Forelimb muscle (tissue), 1 donor: ENCODE data around the gene KRT6C. TPM values are rescaled to one million over a fixed set of nuclear protein-coding genes. Genes with fewer than 3 reads are reported as not detected.
"Not testable (repeated sequence)": the region's sequence is repeated elsewhere in the genome, so short reads cannot be mapped to it uniquely, and the experiment has no call there.

Experiments used
- DNase-seq: peaks from one replicate; pipeline ENCODE4 v3.0.0-alpha.2; 2013; ENCODE audit warnings: low read depth
- polyA plus RNA-seq: library from polyadenylated mRNA; unstranded; fragments of 120-200 nt; gene quantifications from one replicate; pipeline ENCODE4 v1.2.1, GENCODE V29; 2013; ENCODE audit not compliant: insufficient read length

The KRT6C gene
- polyA plus RNA-seq, 1 donor: not detected

DNA sequence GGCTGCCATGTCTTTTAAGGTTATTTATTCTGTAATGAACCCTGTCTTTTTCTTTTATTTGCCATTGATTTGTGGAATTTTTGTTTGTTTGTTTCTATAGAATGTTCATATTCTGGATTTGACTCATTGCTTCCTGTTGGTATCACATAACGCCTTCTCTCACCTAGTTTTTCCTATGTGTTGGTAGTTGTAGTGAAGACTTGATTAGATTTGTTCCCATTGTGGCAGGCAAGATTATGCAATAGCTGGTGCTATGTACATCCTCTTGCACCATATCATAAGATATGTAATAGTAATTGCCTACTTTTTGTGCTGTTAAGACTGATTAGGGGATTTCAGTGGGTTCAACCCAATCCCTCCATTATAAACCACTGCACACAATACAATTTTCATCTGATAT is 17.8 kb downstream of the KRT6C start:
- DNase-seq: no peak

DNA sequence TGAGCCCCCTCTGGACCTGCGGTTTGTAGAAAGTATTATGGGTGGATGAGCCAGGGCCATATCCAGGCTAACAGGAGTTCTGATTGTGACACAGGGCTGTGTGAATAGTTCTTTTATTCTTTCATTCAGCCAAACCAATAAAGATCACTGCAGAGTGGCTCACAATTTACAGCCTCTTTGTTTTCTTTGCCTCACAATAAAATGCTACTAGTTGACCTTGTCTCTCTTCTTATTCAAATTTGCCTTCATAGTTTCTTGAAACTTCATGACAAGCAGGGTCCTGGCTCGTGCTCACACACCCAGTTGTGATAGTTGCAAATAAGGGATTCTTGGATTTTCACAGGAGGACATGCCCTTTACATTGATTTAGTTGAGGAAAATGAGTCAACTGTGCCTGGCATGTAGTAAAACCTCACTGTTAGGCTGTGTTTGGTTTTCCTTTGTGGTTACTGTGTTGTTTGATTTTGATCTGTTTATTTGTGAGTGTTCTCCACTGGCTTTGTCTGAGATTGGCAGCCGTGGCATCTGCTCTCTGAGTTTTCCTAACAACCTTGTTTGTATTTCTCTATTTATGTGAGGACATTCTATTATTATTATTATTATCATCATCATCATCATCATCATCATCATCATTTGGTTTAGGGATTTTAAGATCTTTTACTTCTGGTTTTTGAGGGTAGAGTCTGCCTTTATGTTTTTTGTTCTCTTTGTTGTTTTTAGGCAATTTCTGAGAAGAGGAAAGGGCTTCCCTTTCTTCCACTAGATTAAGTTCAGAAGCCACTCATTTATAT is 19.0 kb downstream of the KRT6C start:
- no peak for DNase-seq

DNA sequence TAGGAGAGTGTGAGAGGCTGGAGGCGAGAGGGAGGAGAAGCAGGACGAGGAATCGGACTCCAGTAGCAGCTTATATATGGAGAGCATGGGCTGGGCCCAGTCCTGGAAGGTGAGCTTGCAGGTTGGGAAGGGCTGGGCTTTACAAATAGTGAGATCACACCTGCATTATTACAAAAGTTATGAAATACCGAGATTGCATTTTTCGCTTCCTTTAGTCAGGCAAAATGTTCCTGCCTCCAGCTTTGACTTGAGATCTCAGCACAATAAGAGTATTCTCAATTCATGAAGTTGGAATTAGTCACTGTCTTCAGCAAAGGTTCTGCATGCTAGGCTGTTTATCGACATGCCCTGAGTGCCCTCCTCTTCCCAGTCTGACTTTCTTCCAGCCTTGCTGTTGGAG is 21.5 kb downstream of the KRT6C start, which contains the start of gene KRT6B:
KRT6B (minus strand) TSS at position 46 of the 400 bp plus-strand sequence. CDS start 68 bp downstream, outside the sequence.
- no peak for DNase-seq

DNA sequence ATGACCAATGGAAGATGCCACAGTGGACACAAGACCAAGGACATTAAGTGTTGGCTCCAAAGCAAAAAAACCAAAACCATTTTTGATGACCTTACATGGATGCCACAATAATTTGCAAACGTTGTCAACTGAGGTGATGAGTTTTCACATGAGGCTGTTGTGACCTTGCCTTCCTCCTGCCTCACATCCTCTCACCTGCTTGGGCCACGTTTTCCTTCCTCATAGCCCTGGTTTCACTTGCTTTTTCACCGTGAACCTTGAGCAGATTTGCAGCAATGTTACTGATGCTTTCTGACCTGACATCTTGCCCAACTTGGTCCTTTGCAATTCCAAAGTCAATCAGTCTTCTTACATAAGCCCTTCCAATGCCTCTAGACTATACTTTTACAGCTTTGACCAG is 25.4 kb downstream of the KRT6C start:
- no peak for DNase-seq

DNA sequence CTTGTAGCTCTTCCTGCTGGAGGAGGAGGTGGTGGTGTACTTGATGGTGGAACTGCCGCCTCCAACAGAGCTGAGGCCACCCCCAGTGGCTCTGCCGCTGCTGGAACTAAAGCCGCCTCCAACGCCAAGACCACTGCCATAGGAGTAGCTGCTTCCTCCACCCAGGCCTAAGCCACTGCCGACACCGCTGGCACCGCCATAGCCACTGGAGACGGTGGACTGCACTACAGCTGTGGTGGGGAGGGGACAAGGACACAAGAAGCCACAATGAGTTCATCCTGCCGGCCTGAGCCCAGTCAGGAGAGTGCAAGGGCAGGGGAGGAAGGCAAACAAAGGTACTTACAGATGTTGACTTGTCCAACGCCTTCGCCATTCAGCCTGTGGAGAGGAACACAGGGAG is 26.4 kb downstream of the KRT6C start:
- not testable (repeated sequence) for DNase-seq

DNA sequence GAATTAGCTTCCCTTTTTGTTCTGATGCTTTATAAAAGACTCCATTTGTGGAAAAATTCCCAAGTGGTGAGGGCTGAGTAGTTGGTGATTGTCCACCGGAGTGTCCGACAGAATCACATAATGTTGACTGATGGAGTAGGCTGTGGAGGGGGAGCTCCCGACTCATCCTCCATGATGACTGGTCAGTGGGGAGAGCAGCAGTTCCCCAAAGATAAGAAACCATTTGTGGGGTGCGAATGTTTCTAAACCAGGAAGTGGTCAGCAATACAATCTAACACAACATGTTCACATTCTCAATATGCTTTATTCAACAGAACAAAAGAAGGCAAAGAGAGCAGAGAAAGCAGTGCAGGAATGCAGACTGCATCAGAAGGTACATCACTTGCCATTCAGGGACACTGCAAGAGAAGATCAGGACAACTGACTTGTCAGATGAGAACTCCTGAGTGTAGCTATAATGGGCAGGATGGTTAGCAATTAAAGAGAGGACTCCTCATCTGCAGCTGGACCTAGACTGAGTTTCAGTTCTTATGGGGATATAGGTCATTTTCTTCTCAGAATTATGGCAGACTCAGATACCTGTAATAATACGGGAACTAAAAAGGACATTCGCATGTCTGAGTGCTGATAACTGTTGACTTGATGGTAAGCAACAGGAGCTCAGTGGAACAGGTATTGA is 27.1 kb downstream of the KRT6C start:
- DNase-seq: no peak

DNA sequence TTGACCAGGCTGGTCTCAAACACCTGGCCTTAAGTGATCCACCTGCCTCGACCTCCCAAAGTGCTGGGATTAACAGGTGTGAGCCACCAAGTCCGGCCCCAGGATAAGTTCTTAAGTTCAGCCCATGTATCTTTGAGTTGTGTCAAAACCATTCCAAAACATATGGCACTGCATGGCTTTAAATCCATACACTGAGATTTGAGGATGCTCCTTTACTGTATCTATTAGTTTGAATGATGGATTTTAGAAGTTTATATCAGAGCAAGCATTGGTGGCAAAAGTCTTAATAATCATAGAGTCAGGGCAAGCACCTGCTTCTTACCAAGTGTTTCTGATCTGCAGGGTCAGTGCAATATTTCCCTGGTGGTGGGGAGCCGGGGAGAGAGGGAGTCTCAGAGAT is 27.7 kb downstream of the KRT6C start:
- no peak for DNase-seq

DNA sequence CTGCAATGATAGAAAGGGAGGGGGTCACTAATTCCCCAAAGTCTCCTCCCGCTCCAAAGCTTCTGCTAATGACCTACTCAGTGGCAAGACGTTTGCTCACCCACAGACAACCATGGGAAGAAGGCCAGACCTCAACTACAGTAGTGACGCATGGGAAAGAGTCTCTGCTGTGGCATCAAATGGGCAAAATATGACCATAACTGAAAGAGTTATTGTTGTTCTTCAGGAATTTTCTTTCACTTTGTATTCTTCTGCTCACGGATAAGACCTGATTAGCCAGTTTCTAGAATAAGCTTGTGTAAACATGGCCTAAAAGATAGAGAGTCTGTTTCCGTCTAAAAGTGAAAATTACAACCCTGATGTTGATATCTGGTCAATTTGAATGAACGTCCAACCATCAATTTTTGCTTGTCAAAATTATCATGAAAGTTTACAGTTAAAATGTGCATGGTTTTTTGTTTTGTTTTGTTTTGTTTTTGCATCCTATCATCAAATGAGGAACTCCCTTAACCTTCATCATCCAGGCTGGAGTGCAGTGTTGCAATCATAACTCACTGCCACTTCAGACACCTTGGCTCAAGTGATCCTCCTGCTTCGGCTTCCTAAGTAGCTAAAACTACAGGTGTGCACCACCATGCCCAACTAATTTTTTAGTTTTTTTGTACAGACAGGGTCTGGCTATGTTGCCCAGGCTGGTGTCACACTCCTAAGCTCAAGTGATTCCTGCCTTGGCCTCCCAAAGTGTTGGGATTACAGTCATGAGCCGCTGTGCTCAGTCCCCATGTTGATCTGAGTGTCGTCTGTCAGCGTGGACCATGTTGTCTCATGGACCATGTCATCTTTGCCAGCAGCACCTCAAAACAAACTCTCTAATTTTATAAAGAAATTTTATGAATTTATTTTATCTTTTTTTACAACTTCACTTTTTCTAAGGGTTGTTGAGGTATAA is 28.7 kb downstream of the KRT6C start:
- no peak for DNase-seq

DNA sequence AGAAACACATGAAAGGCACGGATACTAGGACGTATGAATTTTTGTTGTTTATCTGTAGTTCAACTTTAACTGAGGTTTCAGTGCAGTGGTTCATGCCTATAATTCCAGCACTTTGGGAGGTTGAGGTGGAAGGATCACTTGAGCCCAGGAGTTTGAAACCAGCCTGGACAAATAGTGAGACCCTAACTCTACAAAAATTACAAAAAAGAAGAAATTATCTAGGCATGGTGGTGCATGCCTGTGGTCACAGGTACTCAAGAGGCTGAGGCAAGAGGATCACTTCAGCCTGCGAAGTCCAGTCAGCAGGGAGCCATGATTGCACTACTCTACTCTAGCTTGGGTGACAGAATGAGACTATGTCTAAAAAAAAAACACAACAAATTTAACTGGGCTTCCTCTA is 29.6 kb downstream of the KRT6C start:
- DNase-seq: no peak

DNA sequence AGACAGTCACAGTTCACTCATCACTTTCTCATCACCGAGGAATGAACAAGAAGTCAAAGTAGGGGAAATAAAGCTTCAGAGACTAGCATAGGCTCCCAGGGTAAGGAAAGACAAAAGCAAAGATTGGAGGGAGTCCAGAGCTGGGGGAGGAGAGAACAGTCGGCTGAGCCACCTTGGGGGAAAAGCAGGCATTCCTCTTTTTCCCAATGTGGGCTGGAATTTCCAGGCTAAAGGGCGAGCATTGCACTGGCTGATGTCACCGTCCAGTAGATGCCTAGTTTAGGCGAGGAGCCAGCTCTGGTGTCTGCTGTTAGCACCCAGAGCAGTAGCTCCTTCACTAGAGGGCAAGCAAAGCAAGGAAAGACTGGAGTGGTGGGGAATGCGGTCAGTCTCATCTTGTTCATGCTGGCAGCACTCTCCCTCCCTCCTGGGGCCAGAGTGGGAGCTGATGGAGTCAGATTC is 31.0 kb downstream of the KRT6C start:
- DNase-seq: no peak

DNA sequence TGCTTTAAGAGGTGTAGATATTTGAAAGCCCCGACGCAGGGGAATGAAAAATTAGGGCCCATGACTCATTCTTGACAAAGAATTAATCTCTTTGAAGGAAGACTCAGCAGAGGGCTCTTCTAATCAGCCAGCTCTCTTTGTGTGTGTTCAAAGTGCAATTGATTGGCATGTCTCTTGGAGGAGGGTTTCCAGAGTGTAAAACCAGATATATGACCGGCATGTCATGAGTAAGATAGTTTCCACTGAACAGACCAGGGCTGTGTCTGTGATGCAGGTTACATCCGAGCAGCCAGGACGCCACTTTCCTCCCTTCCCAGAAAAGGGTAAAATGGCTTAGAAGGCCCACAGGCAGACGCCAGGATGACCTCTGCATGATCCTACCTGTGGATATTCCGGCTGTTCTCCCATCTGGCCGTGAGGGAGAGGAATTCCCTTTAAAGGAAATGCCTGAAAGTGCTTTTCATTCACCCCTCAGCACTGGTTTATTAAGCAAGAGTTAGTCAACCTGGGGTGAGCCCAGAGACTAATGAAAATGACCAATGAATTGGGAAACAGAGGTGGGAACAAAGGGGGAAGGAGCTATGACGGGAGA is 32.2 kb downstream of the KRT6C start:
- DNase-seq: no peak

DNA sequence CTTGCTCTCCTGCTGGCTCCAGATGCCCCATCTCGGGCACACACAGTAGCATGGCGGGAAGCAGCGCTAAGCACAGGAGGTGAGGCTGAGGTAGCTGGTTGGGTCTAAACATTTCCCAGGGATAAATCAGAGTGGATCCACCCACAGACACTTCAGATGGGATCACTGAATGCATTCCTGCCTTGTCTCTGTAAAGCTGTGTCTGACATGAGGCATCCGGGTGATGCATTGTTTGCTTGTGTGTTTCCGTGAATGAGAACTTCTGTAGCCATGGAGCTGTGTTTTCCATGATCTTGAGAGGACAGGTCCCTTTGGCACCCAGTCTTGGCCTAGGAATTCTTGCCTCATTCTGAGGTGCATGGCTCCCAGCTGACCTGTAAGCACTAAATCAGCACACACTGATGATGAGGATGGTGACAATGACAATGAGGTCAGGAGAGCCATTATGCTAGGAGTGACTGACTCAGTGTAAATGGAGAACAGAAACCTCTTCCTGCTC is 32.7 kb downstream of the KRT6C start:
- no peak for DNase-seq

DNA sequence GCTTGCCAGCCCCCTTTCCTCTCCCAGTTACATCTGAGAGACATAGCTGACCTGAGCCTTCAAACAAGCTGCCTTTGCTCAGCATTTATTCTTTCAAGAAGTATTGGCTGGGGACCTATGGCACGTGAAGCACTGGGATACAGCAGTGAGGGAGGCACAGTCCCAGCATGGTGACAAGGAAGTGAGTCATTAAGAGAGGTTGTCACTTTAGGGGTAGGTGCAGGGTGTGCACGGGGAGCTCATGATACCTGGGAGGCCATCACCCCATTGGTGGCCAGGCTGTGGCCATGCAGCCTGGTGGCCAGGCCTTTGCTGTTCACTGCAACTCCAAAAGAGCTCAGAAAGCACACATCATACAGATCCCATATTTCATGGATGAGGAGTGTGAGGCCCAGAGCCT is 33.8 kb downstream of the KRT6C start:
- DNase-seq: no peak

DNA sequence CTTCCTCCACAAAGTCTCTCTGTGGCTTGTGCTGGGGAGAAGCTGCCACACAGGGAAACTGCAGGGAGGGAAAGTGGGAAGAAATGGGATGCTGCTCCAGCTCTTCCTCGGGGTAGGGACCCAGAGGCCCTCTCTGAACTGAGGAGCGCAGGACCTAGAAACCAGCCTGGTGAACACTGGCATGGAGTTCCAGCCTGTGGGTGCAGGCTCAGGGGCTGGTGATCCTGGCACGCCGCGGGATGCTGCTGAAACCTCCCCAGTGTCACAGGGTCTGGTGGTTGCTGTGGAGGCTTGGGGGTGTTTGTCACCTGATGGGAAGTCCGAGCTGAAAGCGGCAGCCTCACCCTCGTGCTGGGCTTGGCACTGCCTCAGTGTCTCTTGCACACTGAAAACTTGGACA is 34.2 kb downstream of the KRT6C start:
- DNase-seq: no peak

DNA sequence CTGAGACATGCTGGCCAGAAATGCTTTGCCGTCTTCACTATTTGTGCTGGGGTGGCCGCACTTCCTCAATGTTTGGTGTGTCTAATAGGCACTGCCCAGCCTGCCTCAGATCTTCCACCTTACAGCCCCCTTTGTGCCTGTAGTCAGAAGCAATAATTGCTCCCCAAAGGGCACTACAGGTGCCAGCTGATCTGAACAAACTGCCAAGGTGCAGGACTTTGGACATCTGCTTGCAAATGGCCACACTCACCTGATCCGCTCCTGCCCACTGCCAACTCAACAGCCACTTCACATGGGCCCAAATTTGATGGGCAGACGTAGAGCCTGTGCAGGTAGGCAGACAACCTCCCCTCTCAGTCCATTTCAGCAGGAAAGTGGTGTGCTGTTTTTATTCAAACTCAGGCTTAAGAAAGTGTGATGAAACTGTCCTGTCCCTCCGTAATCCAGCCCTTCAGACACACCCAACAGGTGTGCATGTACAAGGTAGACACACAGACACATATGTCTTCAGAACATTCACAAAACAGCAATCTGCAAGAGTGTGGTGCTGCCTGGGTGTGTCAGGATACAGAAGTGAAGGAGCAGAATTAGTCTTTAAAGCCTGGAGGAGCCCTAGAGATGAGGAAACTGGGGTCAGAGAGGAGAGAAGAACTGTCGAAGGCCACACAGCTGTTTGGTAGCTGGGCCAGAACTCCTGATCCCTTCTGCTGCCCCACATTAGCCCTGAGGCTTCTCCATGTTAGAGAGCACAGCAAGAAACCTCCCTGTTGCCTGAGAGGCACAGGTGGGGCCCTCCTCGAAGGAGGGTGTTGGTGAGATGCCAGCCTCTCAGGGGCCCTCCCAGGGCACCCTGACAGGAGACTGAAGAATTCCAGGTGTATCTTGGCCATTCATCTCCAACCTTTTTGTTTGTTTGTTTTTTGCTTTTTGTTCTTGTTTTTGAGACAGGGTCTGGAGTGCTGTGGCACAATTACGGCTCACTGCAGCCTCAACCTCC is 35.0 kb downstream of the KRT6C start:
- DNase-seq: no peak

DNA sequence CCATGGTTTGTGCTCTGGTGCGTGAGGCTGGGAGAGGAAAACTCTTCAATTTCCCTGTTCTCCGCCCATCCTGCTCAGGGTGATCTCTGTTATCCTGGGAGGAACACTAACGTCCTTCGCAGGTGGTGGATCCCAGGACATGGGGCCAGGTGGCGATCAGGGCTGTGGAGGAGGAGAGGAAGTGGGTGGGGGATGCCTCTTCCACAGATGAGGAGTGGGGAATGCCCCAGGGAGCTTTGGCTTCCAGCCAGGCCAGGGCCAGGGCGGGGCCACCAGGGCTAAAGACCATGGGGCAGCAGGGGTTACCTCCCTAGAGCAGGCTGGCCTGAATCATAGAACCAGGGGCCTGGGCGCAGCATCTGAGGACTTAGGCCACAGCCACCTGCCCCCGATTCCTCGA is 36.1 kb downstream of the KRT6C start:
- no peak for DNase-seq

DNA sequence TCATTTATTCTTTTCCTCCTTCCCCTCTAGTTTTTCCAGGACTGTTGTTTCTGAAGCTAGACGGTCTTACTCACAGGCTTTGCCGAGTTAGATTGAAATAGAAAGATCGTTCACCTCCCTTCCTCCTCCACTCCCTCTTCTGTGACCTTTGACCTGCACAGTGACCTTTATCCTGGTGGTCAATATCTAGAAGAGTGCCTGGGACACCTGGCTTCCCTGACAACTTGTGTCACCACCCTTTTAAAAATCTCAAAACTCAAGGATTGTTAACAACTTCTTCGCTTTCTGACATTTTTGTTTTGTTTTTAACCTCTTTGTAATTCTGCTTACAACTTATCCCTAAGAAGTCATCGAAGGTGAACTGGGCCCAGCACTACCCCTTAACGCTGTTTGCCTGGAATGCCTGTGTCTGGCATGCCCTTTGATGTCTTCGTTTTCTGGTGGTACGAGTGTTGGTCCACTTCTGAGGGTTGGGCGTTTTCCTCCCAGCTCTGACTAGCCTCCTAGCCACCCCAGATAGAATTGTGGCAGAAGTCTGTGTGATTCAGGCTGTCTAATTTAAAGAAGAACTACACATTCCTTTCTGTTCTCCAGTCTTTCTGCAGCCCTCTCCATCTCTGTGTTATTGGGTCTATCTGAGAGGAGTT is 36.7 kb downstream of the KRT6C start:
- DNase-seq: no peak

DNA sequence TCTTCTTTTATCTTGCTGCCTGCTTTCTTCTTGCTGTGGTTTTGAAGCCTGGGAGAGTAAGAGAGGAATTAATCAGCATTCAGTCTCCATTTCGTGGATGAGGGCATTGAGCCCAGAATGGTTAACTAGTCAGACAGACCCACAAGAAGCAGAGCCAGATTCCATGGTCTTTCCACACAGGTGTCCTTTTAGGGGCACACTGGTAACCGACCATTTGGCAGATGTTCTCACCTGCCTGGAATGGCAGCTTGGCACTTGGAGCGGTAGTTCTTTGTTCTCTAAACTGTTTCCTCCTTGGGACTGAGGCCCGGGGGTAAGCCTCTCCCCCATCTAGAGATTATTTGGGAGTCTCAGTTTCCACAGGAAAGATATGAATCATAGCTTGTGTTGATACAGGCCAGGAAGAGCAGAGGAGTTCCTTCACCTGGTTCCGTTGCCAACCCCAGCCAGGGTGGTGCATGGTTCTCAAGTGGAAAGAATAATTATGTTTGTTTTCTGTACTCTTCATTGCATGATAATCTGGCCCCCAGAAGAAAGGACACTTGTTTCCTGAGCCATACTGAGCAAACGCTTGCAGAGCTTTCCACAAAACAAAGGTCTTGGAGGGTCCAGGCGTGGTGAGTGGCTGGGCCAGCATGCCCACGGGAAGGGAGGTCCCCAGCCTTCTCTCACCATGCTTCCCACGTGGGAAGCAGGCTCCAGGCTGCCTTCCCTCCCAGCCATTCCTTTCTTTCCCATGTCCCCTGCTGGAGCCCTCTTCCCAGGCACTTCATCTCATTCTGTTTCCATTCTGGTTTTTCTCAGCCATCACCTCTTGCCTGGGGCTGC is 37.4 kb downstream of the KRT6C start:
- DNase-seq: no peak

DNA sequence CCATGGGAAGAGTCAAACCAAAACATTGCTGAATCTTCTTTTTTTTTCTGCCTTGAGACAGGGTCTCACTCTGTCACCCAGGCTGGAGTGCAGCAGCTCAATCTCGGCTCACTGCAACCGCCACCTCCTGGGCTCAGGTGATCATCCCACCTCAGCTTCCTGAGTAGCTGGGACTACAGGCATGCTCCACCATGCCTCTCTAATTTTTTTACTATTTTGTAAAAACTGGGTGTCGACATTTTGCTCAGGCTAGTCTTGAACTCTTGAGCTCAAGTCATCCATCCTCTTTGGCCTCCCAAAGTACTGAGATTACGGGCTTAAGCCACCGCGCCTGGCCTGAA is 38.0 kb downstream of the KRT6C start:
- no peak for DNase-seq
